T follicular helper cell (primary cell): ENCODE results near the gene CFAP410.

ENCODE experiments used
- DNase-seq: peaks from one replicate; pipeline ENCODE4 v3.0.0-alpha.2; 2020; ENCODE audit warnings: low read depth
- total RNA-seq, 2 experiments: gene quantifications; one replicate each; lab custom pipeline; 2026; lab: John Stamatoyannopoulos, UW

Gene CFAP410
- 27.7 to 38.8 reads per million in 2 experiments for total RNA-seq

DNA sequence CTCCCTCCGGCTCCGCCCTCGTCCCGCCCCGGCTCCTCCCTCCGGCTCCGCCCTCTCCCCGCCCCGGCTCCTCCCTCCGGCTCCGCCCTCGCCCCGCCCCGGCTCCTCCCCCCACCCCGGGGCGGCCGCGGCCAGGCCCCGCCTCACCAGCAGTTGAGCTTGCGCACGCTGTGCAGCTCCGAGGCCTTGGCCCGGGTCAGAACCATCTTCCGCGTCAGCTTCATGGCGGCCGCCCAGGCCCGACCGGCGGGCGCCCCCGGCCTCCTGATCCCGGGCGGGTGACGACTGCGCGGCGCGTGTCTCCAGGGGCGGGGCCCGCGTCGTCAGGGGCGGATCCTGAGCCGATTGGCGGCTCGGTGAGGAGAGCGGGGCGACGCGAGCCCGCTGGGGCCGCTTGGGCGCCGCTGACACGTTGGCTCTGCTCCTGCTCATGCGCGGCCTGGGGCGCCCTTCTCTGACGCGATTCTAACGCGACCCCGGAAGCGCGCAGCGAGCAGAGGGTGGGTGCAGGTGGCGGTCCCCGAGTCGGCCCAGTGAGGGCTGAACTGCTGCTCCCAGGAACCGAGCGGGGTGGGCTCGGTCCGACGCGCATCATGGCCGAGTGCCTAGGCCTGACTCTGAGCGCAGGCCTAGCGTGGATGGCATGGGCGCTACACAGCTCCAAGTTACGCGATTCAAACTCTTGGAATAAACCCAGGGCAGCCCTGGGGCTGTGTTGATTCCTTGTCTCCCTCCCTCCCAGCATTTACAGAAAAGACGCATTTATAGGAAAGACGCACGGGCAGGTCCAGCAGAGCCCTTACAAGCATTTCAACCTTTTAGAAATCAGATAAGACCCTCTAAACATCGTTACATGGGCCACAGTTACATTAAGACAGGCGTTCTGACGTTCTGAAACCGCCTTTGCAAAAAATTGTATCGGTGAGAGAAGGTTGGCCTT, at the start of gene CFAP410:
Gene CFAP410 (minus strand): TSS at position 420 of the 940 bp plus-strand sequence. CDS start 196 bp downstream, at position 224.
- peak; percentile 93 for DNase-seq

- no peak for DNase-seq
These were observed 45.8 kb upstream of the CFAP410 start for GRCh38 chr21:44384968-44385367.

GRCh38 chr21:44383216-44383615, 44.0 kb upstream of the CFAP410 start:
- no peak for DNase-seq

DNA sequence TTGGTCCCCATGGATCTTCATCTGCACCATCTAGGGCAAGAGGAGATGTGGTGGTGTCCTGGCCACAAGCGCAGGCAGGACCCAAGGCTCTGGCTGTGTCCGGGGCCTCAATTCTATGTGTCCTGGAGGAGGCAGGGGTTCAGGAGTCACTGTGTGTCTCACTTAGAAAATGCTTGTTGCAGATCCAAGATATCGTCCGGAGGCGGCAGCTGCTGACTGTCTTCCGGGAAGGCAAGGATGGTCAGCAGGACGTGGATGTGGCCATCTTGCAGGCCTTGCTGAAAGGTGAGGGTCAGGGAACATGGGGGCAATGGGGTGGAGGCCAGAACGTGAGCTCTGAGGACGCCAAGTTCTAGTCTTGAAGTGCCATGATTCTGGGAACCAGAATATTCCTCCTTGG, 43.3 kb upstream of the CFAP410 start:
- DNase-seq, result no peak

- DNase-seq, result no peak
These were observed 42.7 kb upstream of the CFAP410 start for GRCh38 chr21:44381874-44382273.

DNA sequence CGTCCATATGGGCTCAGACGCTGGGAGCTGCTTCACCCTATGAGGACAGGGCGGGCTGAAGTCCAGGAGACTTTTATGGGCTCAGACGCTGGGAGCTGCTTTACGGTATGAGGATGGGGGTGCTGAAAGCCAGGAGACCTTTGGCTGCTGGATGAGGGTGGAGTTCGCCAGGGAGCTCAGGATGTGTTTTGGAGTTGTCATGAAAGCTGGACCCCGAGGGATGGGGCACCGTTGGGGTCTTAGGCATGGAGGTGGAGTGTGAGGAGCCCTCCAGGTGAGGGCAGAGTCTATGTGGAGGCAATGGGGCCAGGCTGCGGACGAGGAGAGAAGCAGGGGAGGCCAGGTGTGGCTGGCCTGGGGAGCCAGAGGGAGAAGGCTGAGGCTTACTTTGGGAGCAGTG, 41.7 kb upstream of the CFAP410 start:
- DNase-seq, result no peak

GRCh38 chr21:44379991-44380865, 41.0 kb upstream of the CFAP410 start:
- DNase-seq, result no peak

- DNase-seq, result no peak
These were observed 40.3 kb upstream of the CFAP410 start for GRCh38 chr21:44379515-44379848.

DNA sequence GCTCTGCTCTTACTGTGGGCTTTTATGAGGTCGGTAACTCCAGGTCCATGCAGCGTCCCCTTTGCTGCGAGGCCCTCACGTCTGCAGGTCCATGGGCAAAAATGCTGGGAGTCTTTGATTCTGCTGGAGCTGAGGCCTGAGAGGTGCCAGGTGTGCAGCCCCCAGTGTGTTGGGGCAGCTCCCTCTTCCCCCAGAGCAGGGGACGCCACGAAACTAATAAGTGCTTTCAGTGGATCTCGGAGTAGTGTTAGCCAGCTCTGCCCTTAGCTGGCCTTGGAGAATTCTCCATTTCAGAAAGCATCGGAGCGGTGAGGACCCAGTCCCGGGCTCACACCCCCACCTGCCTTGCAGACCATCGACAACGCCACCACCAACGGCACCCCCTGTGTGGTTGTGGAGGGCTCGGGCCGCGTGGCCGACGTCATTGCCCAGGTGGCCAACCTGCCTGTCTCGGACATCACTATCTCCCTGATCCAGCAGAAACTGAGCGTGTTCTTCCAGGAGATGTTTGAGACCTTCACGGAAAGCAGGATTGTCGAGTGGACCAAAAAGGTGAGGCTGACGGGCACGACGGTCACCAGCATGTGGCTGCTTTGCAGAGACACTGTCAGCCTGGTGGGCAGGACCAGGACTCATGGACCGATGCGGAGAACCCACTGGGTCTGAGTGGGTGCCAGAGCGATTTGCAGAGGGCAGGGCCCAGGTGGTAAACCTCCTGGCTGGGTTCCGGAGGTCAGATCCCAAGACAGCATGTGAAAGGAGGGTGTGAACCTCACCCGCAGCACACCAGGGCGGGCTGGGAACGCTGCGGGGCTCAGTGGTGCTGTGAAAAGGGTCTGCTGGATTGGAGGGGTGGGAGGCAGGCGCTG, 39.7 kb upstream of the CFAP410 start:
- DNase-seq, result no peak

- no peak for DNase-seq
These were observed 38.9 kb upstream of the CFAP410 start for GRCh38 chr21:44377922-44378645.

DNA sequence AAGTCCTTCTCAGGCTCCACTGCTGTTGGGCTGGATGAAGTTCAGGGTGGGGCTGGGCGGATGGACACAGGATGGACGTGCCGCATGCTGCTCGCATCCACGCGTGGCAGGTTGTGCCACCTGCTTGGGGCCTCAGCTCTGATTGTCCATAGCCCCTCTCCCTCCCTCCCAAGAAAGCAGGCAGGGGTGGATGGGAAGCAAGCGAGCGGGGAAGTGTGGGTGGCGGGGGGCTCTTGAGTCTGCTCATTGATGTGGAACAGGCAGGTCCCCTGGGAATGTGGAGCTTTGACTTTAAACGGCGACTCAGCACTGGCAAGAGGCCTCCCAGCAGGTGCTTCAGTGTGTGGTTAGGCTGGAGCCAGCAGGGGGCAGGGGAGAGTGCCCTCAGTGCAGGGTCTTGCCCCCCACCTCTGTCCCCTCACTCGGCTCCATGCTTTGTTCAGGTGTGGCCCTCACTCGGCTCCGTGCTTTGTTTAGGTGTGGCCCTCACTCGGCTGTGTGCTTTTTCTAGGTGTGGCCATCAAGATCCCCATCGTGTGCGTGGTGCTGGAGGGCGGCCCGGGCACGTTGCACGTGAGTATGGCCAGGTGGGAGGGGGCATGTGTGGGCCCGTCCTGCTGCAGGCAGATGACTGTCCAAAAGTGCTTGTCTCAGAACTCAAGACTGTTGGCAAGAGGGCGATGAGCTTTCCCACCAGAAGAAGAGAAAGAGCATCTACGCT, 38.2 kb upstream of the CFAP410 start:
- no peak for DNase-seq

DNA sequence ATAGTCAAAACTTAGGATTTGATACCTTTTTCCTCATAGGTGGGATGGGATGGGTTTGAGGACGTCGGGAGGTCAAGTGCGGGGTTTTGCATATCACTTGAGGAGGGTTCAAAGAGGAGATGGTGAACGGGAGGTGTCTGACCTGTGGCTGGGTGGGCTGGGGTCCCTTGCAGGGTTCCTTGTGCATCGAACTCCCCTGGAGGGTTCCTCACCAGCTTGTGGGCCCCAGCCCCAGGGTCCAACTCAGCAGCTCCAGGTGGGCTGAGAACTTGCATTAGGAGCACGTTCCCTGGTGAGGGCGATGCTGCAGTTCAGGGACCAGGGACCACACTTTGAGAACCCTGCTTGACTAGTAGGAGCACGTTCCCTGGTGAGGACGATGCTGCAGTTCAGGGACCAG, 37.4 kb upstream of the CFAP410 start:
- DNase-seq, result no peak

DNA sequence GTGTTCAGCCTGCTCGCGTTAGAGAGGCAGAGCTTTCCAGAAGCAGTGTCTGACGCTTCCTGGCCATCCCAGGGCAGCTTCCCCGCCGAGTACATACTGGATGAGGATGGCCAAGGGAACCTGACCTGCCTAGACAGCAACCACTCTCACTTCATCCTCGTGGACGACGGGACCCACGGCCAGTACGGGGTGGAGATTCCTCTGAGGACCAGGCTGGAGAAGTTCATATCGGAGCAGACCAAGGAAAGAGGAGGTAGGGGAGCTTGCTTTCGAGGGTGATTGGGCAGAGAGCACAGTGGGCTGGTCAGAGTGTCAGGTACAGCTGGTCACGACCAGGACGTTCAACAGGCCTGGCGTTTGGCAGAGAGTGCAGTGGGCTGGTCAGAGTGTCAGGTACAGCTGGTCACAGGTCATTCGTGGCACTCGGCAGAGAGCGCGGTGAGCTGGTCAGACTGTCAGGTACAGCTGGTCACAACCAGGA, 36.6 kb upstream of the CFAP410 start:
- DNase-seq, result no peak

GRCh38 chr21:44375281-44375651, 36.1 kb upstream of the CFAP410 start:
- no peak for DNase-seq

DNA sequence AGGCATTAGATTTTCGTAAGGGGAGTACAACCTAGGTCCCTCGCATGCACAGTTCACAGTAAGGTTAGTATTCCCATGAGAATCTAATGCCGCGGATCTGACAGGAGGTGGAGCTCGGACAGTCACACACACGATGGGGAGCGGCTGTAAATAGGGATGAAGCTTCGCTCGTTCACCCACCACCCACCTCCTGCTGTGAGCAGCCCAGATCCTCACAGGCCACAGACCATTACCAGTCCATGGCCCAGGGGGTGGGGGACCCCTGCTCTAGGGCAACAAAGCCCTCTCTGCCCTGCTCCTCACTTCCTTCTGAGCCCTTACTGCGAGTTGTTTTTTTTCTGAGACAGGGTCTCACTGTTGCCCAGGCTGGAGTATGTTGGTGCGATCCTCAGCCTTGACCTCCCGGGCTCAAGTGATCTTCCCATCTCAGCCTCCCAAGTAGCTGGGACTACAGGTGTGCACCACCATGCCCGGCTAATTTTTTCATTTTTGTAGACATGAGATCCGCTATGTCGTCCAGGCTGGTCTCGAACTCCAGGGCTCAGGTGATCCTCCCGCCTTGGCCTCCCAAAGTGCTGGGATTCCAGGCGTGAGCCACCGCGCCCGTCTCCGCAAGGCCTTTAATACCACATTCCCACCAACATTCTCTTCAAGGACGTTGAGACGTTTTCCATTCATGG, 35.6 kb upstream of the CFAP410 start:
- no peak for DNase-seq

DNA sequence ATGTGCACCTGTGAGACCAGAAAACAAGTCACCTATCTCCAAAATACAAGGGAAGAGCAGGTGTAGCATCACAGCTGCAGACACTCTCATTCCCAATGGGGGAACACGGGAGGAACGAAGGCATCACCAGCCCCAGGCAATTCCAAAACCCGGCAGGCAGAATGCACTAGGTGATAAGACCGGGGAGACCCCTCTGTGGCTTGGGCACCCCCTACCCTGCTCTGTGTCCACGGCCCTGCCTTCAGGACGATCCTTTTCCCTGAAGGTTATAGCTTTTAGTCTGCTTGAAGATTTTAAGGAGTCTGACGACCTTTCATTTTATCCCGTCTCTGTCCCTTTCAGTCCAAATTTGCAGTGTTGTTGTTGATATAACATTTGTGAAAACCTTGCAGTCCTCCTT, 33.4 kb upstream of the CFAP410 start:
- DNase-seq, result no peak

GRCh38 chr21:44371596-44371995, 32.4 kb upstream of the CFAP410 start:
- no peak for DNase-seq

DNA sequence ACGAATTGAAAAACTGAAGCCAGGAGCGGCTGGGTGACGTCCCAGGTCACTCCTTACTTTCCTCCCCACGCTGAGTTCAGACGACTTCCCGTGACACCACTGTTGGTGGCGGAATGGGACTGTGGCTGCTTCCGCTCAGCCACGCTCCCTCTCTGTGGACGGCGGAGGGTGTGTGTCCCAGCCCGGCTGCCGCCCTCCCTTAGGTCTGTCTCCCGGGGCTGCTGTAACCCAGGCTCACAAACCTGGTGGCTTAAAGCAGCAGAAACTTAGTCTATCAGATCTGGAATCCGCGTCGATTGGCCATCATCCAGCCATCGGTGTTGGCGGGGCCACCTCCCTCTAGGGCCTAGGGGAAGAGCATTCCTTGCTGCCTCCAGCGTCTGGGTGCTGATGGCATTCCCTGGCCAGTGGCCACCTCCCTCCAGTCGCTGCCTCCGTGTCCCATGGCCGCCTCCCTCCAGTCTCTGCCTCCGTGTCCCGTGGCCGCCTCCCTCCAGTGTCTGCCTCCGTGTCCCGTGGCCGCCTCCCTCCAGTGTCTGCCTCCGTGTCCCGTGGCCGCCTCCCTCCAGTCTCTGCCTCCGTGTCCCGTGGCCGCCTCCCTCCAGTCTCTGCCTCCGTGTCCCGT, 31.7 kb upstream of the CFAP410 start:
- no peak for DNase-seq

GRCh38 chr21:44370027-44370735, 31.0 kb upstream of the CFAP410 start:
- no peak for DNase-seq
